ENCODE data around the gene RGL1.

DNA sequence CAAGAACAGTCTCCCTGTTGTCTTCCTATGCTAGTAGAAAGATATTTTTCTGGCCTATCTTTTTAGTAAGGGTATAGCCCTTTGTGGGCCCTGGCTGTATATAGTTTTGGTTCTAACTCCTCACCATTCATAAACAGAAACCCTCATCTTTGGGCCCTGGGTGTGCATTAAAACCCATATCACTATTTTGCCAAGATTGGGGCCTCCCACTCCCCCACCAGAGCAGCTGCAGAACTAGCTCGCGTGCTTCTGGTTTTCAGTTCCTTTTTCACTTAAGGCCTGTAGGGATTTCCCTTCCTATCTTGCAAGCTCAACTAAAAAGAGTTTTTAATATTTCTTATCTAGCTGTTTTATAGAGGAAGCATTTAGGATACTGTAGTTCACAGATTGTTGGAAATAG, 106.4 kb downstream of the RGL1 start:
- no peak for TF ChIP-seq POLR2A (IDR thresholded peaks at IDR 0.05; ENCODE audit: low read length)
- TF ChIP-seq GATA1 (IDR thresholded peaks at IDR 0.05; ENCODE audit: low read depth, low read length): no peak

All from erythroblast (primary cell).